ENCODE results near the gene MOSPD3.

The MOSPD3 gene

DNA sequence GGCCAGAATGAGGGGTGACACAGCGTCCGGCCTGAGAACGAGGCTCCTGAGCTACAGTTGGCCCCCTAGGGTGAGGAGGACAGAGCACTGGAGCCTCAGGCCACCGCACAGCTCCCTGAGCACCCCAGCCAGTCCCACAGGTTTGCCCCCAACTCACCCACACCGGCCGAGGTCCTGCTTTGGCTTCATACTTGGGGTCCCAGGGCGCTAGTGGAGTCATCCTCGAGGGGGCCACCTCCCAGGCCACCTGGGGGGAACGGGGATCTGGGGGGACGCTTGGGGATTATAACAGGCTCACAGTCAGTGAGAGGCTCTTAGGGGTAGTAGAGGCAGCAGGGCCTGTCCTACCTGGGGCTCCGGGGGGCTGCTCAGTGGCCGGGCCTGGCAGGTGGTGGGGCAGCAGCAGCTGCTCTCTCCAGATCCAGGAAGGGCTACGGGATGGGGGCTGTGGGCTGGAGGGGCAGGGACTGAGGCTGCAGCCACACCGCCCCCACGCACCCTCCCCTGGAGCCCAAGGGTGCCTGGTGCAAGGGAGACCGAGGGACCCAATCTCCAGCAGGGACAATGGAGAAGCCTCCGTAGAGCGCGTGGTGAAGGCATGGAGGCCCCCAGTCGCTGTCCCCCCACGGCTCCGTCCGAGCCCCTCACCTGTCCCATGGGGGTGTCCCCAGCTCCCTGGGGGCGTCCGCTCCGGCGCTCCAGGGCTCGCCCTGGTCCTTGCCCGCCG is 39.2 kb upstream of the MOSPD3 start:
- no peak overlapping the region for H3K27ac ChIP-seq
- no peak for TF ChIP-seq CTCF (conservative IDR thresholded peaks at IDR 0.05)

DNA sequence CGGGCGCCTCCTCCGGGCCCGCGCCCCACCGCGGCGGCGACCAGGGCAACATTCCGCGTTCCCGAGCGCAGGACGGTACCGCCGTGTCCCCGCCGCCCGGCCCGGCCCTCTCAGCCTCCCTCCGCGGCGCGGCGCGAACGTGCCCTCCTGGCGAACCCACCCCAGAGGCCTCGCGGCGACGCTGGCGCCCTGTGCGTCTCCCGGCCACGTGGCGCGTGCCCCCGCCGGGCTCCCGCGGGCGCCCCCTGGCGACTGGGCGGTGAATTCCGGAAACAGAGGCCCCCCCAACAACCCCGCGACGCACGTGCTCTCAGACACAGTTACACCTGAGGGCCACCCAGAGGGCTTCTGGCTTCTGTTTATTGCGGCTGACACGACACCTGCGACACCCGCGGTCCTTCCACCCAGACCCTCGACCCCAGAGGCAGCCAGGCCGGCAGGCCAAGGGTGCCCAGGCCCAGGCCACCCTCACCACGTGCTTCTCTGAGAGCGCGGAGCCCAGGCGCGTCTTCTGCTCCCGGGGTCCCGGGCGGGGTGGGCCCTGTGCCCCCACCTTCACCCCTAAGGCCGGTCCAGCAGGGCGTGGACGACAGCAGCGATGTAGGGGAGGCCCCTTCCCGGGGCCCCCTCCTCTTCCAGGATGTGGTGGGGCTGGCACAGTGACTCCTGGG is 38.5 kb upstream of the MOSPD3 start, which contains the start of gene SAP25:
Gene SAP25, minus strand, starts transcription at position 210 of the 671 bp plus-strand sequence. Its CDS starts 158 bp downstream, at position 52.
- H3K27ac ChIP-seq, result no peak within 1 kb of the TSS
- peak; percentile 13; the same call in 1 of the 2 replicates for TF ChIP-seq CTCF (conservative IDR thresholded peaks at IDR 0.05)

DNA sequence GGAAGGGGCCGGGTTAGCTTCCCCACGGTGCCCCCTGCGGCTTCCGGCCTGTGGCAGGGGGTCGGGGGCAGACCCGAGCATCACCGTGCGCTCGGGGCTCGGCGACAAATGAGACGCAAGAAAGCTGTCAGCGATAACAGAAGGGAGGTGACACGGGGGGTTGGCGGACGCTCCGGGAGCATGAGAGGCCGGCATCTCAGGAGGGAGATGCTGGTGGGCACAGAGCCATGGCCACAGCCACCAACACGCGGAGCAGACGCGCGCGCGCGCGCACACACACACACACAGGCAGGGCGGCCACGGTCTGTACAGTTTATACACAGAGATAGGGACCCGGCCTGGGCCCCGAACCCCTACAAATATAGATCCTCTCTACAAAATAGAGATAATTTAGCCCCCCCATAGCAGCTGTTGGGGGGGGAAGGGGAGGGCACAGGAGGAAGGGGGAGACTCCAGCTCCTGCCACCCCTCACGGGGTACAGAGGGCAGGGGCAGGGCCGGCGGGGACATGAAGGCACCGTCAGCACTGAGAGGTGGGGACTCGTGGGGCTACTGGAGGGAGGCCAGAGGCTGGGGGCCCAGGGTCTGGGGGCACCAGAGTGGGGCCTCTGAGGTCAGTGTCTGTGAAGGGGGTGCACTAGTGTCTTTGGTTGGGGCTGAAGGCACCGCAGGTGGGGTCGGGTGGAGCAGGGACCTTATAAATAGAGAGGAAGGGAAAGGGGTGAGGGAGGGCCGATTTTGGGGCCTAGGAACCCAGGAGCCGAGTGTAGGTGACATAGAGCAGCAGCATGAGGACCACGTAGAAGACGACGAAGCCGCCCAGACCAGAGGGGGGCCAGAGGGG is 37.8 kb upstream of the MOSPD3 start:
- no peak overlapping the region for H3K27ac ChIP-seq
- TF ChIP-seq CTCF (conservative IDR thresholded peaks at IDR 0.05), result no peak

DNA sequence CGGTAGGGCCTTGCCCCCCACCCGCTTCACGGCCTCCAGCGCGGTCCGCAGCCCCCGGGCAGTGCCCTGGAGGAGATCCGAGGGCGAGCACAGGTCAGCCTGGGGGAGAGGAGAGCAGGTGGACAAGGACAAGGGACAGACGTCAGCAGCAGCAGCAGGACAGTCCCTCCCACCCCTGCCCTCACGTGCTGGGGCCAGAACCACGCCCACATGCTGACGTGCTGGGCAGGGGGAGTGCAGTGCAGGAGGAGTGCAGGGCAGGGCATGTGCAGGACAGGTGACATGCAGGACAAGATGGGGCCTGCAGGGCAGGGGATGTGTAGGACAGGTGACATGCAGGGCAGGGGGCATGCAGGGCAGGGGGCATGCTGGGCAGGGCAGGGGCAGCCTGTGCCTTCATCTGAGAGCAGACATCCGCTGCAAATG is 37.1 kb upstream of the MOSPD3 start:
- H3K27ac ChIP-seq, result no peak overlapping the region
- TF ChIP-seq CTCF (conservative IDR thresholded peaks at IDR 0.05), result no peak

- no peak overlapping the region for H3K27ac ChIP-seq
- TF ChIP-seq CTCF (conservative IDR thresholded peaks at IDR 0.05), result no peak
These were observed 36.5 kb upstream of the MOSPD3 start for GRCh38 chr7:100575746-100576383.

DNA sequence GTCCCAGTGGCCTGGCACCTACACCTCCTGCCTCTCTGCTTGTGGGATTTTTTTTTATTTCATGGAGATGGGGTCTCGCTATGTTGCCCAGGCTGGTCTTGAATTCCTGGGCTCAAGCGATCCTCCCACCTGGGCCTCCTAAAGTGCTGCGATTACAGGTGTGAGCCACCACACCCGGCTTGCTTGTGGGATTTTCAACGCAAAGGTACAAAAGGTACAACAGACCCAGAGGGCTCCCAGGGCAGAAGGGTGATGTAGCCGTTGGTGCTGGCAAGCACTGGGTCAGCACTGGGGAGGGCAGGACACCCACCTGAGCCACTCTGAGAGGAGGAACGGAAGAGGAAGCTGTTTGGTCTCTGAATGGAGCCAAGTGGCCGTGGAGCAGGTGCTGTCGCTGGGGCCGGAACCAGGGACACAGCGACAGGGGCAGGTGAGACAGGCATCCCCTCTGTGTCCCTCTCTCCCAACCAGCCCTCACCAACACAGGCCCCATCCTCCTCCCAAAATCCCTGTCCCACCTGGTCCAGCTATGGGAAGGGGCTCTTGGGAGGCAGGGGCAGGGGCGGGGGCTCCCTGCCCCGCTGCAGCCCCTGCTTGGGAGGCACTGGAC is 35.9 kb upstream of the MOSPD3 start:
- no peak for TF ChIP-seq CTCF (conservative IDR thresholded peaks at IDR 0.05)
- no peak overlapping the region for H3K27ac ChIP-seq

Measured in VCaP (cell line).